Stomach (tissue), 4 donors: ENCODE measurements around the gene SCGB1A1.

Experiments used
- EP300 ChIP-seq: sonication (generic); formaldehyde crosslinking; IDR thresholded peaks from one replicate; pipeline ENCODE4 v1.6.1; 2017; ENCODE audit warnings: antibody characterized with exemption
- TF ChIP-seq, protein P1 (sequence below), 7 experiments: fragments of 450-650 bp in 4 of 7; fragments of 200-600 bp in 3 of 7; sonication (generic) in 3 of 7; IDR thresholded peaks; one replicate each; pipeline ENCODE4 v1.5.1; 2016 to 2019; ENCODE audit warnings: antibody characterized with exemption in 7 of 7, control low read depth in 2 of 7, mild to moderate bottlenecking in 1 of 7

DNA sequence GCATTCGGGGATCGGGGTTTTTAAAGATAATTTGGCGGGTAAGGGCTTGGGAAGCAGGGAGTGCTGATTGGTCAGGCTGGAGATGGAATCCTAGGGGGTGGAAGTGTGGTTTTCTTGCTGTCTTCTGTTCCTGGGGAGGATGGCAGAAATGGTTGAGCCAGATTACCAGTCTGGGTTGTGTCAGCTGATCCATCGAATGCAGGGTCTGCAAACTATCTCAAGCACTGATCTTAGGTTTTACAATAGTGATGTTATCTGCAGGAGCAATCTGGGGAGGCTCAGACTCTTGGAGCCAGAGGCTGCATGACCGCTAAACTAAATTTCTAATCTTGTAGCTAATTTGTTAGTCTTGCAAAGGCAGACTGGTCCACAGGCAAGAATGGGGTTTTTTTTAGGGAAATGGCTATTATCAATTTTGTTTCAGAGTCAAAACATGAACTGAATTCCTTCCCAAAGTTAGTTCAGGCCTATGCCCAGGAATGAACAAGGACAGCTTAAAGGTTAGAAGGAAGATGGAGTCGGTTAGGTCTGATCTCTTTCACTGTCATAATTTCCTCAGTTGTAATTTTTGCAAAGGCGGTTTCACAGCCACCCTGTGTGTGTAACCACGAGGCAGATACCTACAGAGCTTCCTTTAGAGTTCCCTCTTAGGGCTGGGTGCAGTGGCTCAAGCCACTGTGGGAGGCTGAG is 10.2 kb downstream of the SCGB1A1 start:
- TF ChIP-seq, protein P1, sequence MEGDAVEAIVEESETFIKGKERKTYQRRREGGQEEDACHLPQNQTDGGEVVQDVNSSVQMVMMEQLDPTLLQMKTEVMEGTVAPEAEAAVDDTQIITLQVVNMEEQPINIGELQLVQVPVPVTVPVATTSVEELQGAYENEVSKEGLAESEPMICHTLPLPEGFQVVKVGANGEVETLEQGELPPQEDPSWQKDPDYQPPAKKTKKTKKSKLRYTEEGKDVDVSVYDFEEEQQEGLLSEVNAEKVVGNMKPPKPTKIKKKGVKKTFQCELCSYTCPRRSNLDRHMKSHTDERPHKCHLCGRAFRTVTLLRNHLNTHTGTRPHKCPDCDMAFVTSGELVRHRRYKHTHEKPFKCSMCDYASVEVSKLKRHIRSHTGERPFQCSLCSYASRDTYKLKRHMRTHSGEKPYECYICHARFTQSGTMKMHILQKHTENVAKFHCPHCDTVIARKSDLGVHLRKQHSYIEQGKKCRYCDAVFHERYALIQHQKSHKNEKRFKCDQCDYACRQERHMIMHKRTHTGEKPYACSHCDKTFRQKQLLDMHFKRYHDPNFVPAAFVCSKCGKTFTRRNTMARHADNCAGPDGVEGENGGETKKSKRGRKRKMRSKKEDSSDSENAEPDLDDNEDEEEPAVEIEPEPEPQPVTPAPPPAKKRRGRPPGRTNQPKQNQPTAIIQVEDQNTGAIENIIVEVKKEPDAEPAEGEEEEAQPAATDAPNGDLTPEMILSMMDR (IDR thresholded peaks at IDR 0.05), result no peak
- no peak for TF ChIP-seq EP300
